Head of caudate nucleus (tissue), 42 donors: ENCODE measurements around the gene TMEM184B.
A peak's percentile ranks its signal among the peaks of the same experiment; 100 is the strongest.

ENCODE experiments used
- DNase-seq, 42 donors: peaks; one replicate each; pipeline versions ENCODE4 v3.0.0 to v3.0.0-alpha.2; 2020 to 2021; ENCODE audit warnings: mixed read lengths in 7 of 42
- intact Hi-C: fragments of 100-400 bp; cut with DNase I; formaldehyde crosslinking; loops from one replicate; pipeline ENCODE4 v1.15.0; 2022

TMEM184B gene

DNA sequence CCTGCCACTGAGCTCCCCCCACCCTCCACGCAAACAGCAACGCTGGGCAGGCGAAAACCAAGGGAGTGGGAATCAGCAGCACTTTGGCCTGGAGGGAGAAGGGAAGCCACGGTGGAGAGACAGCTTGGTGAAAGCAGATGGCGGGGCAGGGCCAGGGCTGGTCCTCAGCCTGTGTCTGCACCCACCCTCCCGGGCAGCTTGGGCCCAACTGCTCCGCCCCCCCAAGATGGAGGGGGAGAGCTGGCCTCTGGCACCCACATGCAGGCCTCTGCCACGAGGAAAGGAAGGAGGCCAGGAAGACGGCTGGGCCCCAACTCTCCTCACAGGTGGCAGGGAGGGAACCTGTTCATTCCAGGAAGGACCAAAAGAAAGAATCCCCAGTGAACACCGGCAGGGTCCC lies 53.2 kb downstream of the TMEM184B start:
- no peak for DNase-seq
- intact Hi-C loops = no loop called here

GRCh38 chr22:38218661-38219622 lies 53.9 kb downstream of the TMEM184B start:
- DNase-seq = no peak
- intact Hi-C loops = no loop called here

DNA sequence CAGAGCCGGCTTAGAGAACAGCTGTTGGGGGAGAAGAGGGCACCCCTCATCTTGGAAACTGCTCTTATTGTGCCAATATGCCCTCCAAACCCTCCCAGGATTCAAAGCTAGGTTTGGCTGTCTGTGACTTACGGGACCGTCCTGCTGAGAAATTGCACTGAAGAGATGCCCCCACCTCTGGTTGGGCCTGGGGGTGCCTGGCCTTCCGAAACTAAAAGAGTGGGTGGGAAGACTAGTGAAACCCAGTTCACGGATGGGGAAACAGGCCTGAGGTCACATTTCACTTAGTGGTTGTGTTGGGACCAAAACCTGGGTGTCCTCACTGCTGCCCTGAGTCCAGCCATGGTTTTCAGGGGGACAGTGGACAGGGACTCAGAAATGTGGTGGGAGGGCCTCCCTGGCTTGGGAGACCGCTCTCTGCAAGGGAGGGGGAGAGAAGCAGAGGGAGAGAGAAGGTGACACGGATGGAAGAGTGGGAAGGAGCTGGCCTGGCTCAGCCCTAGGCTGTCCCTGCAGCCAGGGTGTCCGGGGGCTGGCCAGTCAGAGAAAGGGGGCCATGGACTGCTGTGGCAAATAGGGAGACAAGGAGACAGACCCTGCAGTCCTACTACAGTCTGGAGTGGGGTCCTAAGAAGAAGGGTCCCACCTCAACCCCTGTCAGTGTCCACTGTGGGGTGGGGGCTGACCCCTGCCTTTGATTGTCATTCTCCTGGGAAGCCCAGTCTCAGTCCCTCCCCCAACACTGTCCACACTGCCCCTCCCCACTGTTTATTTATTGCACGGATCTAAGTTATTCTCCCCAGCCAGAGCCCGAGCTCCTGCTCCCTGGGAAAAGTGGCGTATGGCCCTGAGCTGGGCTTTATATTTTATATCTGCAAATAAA lies 57.4 kb downstream of the TMEM184B start:
- DNase-seq = no peak
- intact Hi-C loops = no loop called here

GRCh38 chr22:38214302-38215056 lies 58.3 kb downstream of the TMEM184B start:
- intact Hi-C loops = no loop called here
- DNase-seq = peak in 41 of 42 donors; percentile 33 to 83 (median 61)

DNA sequence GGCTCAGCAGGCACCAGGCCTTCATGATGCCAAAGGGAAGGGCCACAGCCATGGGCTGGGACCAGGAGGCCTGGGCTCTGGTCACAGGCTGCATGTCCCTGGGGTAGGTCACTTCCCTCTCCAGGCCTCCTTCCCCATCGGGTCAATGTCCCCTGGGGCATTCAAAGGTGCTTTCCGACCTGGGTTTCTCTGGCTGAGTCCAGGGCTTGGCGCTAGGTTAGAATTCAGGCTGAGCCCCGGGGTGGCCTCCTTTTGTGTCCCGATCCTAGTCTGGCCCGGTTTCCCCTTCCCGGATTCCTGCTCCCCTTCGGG lies 58.9 kb downstream of the TMEM184B start:
- intact Hi-C loops = no loop called here
- DNase-seq = no peak

DNA sequence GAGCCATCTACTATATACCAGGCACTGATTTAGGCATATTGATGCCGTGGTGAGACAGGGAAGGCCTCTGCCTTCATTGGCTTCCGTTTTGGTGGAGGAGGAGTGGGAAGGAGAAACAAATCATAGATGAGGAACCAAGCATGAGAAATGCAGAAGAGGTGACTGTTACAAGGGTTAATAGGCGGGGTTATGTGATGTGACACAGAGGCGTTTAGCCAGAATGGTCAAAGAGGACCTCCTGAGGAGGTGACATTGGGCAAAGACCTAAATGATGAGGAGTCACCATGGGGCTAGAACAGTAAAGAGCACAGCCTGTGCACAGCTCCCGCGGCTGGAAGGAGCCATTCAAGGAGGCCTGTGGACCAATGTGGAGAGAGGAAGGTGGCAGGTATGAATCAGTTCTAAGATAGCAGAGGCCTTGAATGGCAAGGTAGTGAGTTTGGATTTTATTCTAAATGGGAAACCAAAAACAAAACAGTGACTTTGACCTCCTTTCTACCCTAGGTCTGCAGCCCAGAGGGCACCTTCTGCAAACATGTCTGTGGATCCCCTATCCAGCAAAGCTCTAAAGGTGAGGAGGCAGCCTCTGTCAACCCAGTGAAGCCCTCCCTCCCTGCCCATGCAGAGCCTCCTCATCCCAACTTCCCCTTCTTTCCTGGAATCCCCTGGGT lies 59.4 kb downstream of the TMEM184B start:
- DNase-seq = no peak
- intact Hi-C loops = no loop called here

DNA sequence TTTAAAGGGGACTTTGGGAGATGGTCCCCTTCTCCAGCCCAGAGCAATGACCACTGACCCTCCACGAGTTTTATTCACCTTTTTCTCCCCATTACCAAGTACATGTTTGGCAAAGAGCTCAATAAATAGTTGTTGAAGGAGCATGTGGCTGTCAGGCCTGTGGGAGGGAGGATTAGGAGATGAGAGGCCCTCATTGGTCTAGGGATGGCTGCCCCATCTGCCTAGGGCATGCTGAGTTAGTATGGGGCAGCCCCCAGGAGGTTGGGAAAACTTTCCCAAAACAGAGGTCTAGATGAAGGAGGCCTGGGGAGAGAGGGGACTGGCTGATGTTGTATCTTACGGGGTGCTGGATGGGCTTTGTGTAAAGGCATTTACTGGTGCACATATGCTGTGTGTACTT lies 60.4 kb downstream of the TMEM184B start:
- intact Hi-C loops = no loop called here
- no peak for DNase-seq

DNA sequence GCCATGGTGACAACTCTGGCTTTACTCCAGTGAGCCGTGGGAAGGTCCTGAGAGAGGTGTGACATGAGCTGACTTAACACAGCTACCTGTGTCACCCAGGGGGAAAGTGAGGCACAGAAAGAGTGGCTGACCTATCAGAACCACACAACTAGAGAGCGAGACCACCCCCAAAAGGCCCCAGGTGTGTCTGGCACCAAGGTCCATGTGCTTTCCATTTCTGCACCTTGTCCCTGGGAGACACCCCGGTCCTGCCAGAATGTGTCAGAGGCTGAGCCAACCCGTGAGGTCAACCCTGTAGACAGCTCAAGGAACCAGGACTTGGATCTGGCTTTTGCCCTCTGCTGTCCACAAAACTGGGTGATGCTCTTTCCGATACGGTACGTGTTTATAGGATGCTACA lies 61.3 kb downstream of the TMEM184B start:
- no peak for DNase-seq
- intact Hi-C loops = no loop called here

- intact Hi-C loops = no loop called here
- no peak for DNase-seq
Measured at GRCh38 chr22:38208551-38208968, 64.2 kb downstream of the TMEM184B start.

DNA sequence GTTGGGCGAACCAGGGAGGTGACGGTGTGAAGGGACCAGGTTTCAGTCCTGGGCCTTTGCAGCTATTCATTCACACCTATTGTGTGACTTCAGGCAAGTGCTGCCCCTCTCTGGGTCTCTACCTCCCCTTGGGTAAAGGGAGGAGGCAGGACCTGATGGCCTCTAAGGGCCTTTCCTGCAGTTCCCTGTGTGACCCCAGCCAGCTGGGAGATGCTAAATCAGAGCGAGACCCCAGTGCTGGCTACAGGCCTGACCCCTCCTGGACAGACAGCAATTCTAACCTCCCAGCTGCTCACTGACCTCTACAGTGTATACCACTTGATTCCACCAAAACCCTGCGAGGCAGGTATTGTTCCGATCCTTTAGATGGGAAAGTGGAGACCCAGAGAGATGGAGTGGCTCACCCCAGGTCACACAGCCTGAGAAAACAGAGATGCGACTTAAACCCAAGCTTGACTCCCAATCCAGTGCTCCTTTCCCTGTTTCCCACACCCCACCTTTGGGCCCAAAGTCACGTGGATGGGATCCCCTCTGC lies 64.8 kb downstream of the TMEM184B start:
- no peak for DNase-seq
- intact Hi-C loops = no loop called here

GRCh38 chr22:38205261-38206128 lies 67.3 kb downstream of the TMEM184B start:
- intact Hi-C loops = no loop called here
- DNase-seq = peak in 23 of 42 donors; percentile 22 to 79 (median 53)

DNA sequence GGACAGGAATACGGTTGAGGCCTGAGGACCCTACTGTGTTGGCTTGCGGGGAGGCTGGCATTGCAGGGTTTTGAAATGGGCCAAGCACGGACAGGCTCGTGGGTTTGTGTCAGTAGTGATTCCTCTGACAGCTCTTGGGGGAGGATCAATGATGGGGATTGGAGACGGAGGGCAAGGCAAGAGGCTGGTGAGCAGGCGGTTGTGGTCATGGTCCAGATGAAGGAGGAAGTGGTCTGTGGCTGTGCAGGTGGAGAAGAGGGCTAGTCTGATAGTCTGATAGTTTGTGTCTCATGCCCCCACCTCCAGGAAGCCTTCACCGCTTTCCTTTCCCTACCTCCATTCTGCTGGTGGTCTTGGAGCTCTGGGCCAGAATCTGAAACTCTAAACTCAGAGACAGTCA lies 68.0 kb downstream of the TMEM184B start:
- intact Hi-C loops = no loop called here
- DNase-seq = no peak

- intact Hi-C loops = no loop called here
Measured at GRCh38 chr22:38203855-38204514, 68.8 kb downstream of the TMEM184B start.

GRCh38 chr22:38203090-38203810 lies 69.6 kb downstream of the TMEM184B start:
- no peak for DNase-seq
- intact Hi-C loops = no loop called here

More at GRCh38 chr22:38203855-38204514, 68.8 kb downstream of the TMEM184B start:
- DNase-seq = no peak

DNA sequence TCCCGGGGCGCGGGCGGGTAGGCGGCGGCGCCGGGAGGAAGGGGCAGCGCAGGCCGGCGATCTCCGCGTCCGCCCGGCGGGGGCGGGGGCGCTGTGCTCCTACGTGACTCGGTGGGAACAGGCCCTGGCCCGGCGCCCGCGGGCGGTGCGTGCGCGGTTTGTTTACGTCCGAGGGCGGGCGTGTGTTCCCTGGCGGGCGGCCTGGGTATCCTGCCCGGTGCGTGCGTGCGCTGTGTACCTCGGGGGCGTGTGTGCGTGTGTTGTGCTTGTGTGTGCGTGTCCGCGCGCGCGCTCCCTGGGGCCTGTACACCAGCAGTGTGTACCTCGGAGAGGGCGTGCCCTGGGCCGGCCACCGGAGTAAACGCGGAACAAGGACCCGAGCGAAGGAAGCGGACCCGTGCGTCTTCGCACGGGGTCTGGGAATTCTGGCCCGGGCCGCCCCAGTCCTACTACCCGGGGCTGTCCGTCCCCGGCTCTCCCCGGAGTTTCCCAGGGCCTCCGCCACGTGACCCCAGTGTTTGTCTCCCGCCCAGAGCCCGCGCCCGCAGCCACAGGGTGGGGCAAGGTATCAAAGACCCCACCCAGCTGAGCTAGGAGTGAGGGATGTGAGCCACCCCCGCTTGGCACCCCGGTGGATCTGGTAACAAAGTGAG lies 70.2 kb downstream of the TMEM184B start:
- intact Hi-C loops = no loop called here
- DNase-seq = peak in 38 of 42 donors; percentile 10 to 83 (median 54)
